DLD1 (cell line): ENCODE measurements around the gene RAP1A.
"Not testable (repeated sequence)": the region's sequence is repeated elsewhere in the genome, so short reads cannot be mapped to it uniquely, and the experiment has no call there.

Experiments
- in situ Hi-C: cut with HindIII; loops from 2 replicates; pipeline ENCODE4 v1.10.0; 2017; ENCODE audit warnings: low sequenced_read_pairs

Gene RAP1A

GRCh38 chr1:111734426-111734825 is 114.8 kb downstream of the RAP1A start:
- in situ Hi-C loops = no loop called here

GRCh38 chr1:111734856-111735255 is 115.3 kb downstream of the RAP1A start:
- in situ Hi-C loops = no loop called here

GRCh38 chr1:111735321-111735720 is 115.7 kb downstream of the RAP1A start:
- in situ Hi-C loops = no loop called here

- in situ Hi-C loops = no loop called here
Observed at GRCh38 chr1:111735858-111736544, 116.4 kb downstream of the RAP1A start.

GRCh38 chr1:111736548-111737215 is 117.1 kb downstream of the RAP1A start:
- in situ Hi-C loops = no loop called here

GRCh38 chr1:111737216-111738132 is 117.9 kb downstream of the RAP1A start:
- in situ Hi-C loops = no loop called here

- in situ Hi-C loops = no loop called here
Observed at GRCh38 chr1:111738133-111738435, 118.5 kb downstream of the RAP1A start.

GRCh38 chr1:111738436-111739193 is 119.0 kb downstream of the RAP1A start:
- in situ Hi-C loops = no loop called here

- in situ Hi-C loops = no loop called here
Observed at GRCh38 chr1:111739194-111739924, 119.8 kb downstream of the RAP1A start, which contains the start of gene INKA2. TSS of gene INKA2 (minus strand) at chr1:111739395. CDS start at chr1:111739242, 153 bp downstream.

GRCh38 chr1:111739925-111740765 is 120.6 kb downstream of the RAP1A start:
- in situ Hi-C loops = no loop called here

- in situ Hi-C loops = not testable (repeated sequence)
Observed at GRCh38 chr1:111742292-111742691, 122.7 kb downstream of the RAP1A start.

- in situ Hi-C loops = no loop called here
Observed at GRCh38 chr1:111742938-111743549, 123.5 kb downstream of the RAP1A start.

GRCh38 chr1:111743679-111744101 is 124.1 kb downstream of the RAP1A start:
- in situ Hi-C loops = no loop called here

- in situ Hi-C loops = no loop called here
Observed at GRCh38 chr1:111745675-111746613, 126.4 kb downstream of the RAP1A start.

- in situ Hi-C loops = no loop called here
Observed at GRCh38 chr1:111746614-111746999, 127.0 kb downstream of the RAP1A start.

- in situ Hi-C loops = no loop called here
Observed at GRCh38 chr1:111747282-111747734, 127.7 kb downstream of the RAP1A start.

- in situ Hi-C loops = no loop called here
Observed at GRCh38 chr1:111747947-111748346, 128.4 kb downstream of the RAP1A start.

GRCh38 chr1:111749628-111750027 is 130.0 kb downstream of the RAP1A start:
- in situ Hi-C loops = no loop called here
